GM23338 (cell line): ENCODE measurements around the gene PPM1F.

Experiments used
- CTCF ChIP-seq, 2 experiments: fragments of 200-600 bp in 1 of 2; sonication (generic) in 1 of 2; conservative IDR thresholded peaks; 2 replicates each; pipeline versions ENCODE4 v1.5.1 to v1.6.1; 2016 to 2017; ENCODE audit warnings: antibody characterized with exemption in 2 of 2, low read depth in 2 of 2, mild to moderate bottlenecking in 2 of 2, moderate library complexity in 1 of 2
- EZH2 ChIP-seq: fragments of 200-600 bp; sonication (generic); IDR thresholded peaks from one replicate; pipeline ENCODE4 v1.8.0; 2017; ENCODE audit warnings: antibody characterized with exemption, mild to moderate bottlenecking, low read depth; ENCODE audit not compliant: unreplicated experiment
- REST ChIP-seq: IDR thresholded peaks from one replicate; pipeline ENCODE4 v1.6.1; 2018; ENCODE audit warnings: antibody characterized with exemption; ENCODE audit not compliant: unreplicated experiment

- TF ChIP-seq EZH2: no peak
- no peak for TF ChIP-seq CTCF (conservative IDR thresholded peaks at IDR 0.05; ENCODE audit: low read depth in 2 of 2)
- TF ChIP-seq REST: no peak
These were observed 14.9 kb downstream of the PPM1F start for GRCh38 chr22:21937821-21938070.
